DMS53 treated with DMSO at 0.1 percent for 48 hours (cell line): ENCODE measurements around the gene MTA1.

Experiments
- DNase-seq: peaks from one replicate; lab custom pipeline; 2025; ENCODE audit not compliant: unreplicated experiment; lab: John Stamatoyannopoulos, UW

The MTA1 gene

GRCh38 chr14:105460116-105460515 lies 40.5 kb downstream of the MTA1 start:
- DNase-seq, result no peak

DNA sequence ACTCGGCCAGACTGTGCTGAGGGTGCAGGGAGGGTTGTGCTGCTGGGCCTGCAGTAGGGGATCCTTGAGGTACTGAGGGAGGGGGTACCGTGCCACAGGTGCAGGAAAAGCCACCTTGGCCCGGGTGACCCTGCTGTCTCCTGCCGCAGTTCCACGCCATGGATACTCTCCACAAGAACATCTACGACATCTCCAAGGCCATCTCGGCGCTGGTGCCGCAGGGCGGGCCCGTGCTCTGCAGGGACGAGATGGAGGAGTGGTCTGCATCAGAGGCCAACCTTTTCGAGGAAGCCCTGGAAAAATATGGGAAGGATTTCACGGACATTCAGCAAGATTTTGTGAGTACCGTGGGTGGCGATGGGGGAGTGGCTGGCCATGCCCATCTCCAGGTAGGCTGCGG lies 41.0 kb downstream of the MTA1 start:
- no peak for DNase-seq

GRCh38 chr14:105461903-105462302 lies 42.3 kb downstream of the MTA1 start:
- no peak for DNase-seq

DNA sequence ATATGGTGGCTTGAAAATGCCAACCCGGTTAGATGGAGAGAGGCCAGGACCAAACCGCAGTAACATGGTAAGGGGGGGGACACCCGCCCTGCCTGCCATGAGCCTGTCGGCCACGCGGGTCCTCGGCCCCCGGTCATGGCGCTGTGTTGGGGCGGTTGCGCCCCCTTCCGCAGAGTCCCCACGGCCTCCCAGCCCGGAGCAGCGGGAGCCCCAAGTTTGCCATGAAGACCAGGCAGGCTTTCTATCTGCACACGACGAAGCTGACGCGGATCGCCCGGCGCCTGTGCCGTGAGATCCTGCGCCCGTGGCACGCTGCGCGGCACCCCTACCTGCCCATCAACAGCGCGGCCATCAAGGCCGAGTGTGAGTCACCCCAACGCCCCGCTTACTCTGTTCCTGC lies 44.9 kb downstream of the MTA1 start:
- no peak for DNase-seq

DNA sequence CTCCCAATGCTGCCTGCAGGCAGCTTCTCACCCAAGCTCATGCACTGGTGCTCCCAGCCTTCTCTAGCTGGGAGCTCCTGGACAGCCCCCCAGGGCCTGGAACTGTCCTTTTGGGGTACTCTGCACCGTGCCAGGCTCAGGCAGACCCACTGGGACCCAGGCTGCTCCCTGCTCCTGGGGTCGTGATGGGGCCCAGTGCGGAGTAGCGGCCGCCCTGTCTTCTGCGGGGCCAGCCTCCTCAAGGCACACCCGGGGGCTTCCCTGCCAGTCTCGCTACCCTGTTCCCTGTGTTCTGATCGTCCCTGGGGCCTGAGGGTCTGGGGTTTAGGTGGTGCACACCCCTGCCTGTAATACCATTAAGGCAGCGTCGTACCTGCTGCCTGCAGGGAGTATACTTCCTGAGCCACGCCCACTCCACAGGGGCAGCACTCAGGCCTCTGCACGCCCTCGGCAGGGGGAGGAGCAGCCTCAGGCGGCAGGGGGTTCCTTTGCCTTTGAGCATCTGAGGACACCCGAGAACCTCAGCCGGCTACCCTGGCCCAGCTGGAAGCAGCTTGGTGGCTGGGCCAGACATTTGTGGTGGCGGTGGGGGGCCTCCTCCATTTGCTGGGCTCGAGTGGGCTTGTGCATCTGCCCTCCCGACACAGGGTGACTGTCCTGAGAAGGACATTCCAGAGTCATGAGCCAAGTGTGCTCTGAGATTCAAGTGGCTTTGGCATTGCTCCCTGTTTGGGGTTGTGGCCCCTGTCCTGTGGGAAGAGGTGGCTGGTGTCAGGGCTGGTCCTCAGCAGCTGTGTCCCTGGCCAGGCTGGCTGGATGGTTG lies 45.8 kb downstream of the MTA1 start:
- DNase-seq, result no peak

DNA sequence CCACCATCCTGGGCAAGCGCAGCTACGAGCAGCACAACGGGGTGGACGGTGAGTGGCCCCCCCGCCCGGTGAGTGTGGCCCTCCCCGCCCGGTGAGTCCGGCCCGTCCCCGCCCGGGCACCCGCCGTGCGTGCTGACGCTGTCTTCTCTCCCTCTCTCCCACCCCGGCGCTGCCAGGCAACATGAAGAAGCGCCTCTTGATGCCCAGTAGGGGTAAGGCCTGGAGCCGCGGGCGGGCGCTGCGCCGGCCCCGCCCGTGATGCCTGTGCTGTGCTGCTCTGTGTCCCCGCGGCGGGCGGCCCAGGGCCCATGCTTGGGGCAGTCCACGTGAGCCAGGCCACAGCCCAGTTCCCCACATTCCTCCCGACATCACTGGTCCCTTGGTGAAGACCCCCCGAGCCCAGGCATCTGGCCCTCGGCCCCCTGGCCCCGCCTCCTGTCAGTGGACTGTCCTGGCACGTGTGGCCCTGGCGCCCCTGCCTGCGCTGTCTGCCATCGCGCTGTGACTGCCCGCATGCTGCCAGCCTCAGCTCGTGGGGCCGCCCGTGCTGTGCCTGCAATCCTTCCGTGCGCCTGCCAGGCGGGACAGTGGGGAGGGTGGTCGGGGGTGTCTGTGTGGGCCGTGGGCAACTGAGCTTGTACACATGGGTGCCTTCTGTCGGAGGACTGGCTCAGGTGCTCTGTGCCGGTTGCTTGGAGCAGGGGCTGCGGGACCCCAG lies 47.1 kb downstream of the MTA1 start:
- DNase-seq, result no peak

DNA sequence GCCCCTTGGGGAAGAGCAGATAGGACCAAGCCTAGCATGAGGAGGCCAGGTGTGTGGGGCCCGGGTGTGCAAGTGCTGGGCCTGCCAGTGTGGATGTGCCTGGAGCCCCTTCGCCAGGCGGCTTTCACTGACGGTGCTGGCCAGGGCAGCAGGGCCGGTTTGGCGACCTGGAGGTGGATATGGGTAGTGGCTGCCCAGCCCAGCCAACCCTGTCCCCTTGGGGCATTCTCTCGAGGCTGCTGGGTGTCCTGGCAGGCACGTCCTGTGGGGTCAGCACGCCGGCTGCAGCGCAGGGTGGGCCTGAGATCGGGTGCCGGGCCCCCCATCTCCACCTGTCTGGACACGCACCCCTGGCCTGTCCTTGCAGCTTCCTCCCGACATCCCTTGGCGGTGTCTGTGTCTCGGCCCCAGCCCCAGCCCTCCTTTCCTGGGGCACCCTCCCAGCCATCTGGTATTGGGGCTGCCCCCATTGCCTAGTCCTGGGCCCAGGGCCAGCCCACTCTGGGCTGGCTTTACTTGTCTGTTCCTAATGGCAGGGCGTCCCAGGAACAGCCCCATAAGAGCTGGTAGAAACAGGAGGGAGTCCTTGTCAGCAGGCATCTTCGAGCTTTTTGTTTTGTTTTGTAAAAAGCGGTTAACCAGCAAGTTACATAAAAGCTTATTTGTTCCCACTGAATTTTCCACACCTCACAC lies 47.8 kb downstream of the MTA1 start:
- DNase-seq, result no peak

DNA sequence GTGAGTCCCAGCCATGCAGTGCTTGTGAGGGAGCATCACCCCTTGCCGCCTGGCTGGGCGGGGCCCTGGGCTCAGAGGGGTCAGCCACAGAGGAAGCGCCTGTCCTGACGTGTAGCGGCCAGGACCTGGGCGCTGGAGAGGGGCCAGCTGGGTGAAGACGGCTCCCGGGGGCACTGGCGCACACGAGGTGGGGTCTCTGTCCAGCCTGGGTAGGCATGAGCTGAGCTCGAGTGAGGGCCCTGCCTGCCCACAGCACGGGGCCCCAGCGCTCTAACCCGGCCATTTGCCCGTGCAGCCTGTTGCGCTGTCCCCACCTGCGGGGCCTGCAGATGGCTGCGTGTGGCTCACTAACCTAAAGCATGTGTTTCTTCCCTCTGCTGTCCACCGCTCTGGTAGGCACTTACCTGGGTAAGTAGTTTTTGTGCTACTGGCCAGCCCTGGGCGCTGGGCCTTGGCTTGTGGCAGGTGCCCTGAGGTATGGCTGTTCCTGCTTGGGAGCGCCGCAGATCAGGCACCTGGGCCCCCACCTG lies 48.4 kb downstream of the MTA1 start:
- no peak for DNase-seq

GRCh38 chr14:105468621-105469241 lies 49.1 kb downstream of the MTA1 start:
- DNase-seq, result no peak

- DNase-seq, result no peak
Measured at GRCh38 chr14:105469456-105470349, 50.1 kb downstream of the MTA1 start.

DNA sequence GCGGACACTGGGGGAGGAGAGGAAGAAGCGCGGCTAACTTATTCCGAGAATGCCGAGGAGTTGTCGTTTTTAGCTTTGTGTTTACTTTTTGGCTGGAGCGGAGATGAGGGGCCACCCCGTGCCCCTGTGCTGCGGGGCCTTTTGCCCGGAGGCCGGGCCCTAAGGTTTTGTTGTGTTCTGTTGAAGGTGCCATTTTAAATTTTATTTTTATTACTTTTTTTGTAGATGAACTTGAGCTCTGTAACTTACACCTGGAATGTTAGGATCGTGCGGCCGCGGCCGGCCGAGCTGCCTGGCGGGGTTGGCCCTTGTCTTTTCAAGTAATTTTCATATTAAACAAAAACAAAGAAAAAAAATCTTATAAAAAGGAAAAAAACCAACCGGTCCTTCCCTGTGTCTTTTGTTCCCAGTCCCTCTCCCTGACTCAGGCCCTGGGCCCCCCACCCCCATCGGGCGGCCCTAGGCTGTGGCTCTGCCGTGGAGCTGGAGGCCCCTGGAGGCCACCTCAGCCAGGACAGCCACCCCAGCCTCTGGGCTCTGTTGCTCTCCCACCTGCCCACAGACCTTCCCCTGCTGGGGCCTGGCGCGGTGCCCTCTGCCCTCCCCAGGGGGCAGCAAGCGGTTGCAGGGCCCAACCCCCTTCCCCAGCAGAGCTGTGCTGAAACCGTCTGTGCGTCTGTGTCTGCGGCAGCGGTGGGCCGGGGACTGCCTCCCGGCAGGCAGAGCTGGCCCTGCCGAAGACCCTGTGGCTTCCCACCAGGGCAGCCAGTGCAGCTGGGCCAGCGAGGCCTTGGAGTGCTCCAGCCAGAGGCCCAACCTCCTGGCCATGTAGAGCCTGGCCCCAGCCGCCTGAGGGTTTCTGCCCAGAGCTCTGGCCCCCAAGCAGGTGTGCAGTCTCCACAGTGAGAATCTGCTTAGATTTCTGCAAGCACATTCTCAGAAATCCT lies 51.0 kb downstream of the MTA1 start:
- no peak for DNase-seq

DNA sequence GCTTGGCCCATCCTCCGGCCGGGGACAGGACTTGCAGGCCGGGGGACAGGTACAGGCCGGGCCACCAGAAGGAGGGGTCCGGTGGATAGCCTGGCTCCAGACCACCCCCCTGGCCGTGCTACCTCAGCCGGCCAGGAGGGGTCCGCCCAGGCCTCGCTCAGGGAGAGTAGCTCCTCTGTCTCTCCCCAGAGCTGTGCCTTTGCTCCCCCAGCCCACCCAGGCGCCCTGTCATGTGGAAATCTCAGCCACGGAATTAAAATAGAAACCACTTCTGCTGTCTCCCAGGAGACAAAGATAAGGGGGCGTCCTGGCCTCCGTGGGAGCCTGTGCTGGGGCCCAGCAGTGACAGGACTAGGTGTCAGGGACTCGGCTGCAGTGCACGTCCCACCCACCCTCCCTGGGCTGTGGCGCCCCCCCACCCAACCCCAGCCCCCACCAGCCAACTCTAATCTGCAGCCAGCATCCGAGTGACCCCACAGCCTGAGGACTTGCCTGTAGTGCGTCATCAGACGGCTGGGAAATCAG lies 51.7 kb downstream of the MTA1 start:
- no peak for DNase-seq

DNA sequence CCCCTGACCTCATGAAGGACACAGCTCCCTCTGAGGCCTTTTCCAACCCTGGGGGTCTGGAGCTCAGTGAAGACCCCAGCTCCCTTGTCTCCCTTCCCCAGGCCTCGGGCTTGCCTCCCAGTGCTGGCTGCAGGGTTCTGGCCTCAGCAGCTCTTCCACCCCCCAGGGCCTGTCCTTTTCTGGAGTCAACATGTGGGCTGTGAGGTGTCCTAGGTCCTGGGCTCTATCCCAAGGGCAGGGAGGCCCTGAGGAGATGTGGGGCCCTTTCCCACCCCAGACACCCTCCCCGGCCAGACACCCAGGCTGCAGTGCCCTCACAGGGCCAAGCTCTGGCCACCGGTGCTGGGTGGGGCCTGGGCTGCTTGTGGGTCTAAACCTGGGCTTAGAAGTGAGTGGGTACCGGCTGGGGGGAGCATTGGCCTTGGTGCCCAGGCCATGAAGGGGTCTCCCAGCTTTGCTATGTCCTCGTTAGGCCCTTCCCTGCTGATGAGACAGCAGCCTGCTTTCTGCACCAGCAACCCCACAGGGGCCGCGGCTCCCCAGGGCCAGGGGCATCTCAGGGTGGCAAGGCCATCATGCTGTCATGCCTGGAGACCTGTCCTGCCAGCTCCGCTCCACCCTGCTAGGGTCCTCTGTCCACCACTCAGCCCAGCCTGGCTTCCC lies 52.3 kb downstream of the MTA1 start:
- DNase-seq, result no peak

DNA sequence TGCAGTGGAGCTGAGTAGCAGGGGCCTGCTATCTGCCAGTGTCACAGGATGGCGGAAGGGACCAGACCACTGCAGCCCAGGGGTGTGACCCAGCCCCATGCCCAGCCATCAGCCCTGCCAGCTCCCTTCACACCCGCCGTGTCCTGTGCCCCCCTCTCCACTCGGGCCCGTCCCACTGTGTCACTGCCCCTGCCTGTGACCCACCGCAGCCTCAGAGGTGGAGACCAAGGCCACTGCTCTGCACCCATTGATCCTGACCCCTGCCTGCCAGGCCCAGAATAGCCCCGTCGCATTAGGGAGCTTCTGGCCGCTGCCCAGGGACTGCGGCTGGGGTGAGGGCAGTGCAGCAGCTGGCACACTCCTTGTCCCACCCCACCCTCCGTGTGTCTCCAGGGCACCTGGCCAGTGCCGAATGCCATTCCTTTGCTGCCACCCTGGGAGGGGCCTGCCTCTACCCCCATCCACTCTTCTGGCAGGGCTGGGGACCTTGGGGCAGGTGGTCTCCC lies 52.9 kb downstream of the MTA1 start:
- DNase-seq, result no peak

- no peak for DNase-seq
Measured at GRCh38 chr14:105473033-105473676, 53.5 kb downstream of the MTA1 start.

DNA sequence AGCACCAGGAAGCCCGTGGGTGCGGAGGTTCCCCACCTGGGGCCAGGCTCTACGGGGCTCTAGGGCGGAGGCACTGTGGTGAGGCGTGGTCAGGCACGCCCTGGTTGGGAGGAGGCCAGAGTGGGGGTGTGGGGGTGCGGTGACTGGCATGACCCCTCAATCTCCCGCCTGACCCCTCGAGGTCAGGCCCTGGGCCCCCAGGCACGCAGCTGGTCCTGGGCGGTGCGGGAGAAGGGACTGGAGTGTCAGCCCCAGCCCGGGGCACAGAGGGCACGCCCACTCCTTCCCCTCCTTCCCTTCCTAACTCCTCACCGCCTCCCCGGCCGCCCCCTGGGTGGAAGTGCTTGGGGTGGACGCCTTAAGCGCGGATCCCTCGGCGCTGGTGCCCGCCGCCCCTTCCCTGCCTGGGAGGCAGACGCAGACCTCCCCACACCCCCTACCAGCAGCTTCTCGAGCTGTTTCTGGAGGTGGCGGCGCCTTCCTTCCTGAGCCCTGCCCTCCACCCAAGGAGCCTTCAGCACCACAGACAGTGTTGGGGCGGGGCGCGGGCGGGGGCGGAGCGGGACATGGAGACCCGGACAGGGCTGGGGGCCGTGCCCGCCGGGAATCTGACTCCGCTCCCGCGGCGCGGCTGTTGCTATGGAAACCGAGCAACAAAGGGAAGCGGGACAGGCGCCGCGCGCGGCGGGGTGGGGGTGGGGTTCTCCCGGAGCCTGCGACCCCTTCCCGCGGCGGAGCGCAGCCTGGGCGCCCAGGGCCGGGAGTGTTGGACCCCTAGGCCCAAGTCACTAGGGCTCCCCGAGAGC lies 54.3 kb downstream of the MTA1 start:
- no peak for DNase-seq
